Muscle of arm (tissue), 12 donors: ENCODE measurements around the gene KCNJ14. TPM values are rescaled to one million over a fixed set of nuclear protein-coding genes. Genes with fewer than 3 reads are reported as not detected.

Experiments
- DNase-seq: peaks from one replicate; pipeline ENCODE4 v3.0.0-alpha.2; 2013
- polyA plus RNA-seq, 12 donors: library from polyadenylated mRNA; unstranded; fragments of 120-200 nt; gene quantifications; one replicate each; pipeline ENCODE4 v1.2.1, GENCODE V29; 2013; ENCODE audit not compliant: insufficient read length in 12 of 12

Gene KCNJ14
- polyA plus RNA-seq, 12 donors: 0.54 to 1.3 (median 0.83) TPM; not detected in 2

- DNase-seq: no peak
Observed at GRCh38 chr19:48507911-48508439, 52.6 kb downstream of the KCNJ14 start.

GRCh38 chr19:48508729-48509411 lies 53.5 kb downstream of the KCNJ14 start:
- DNase-seq: no peak

GRCh38 chr19:48509467-48510194 lies 54.3 kb downstream of the KCNJ14 start:
- DNase-seq: no peak

DNA sequence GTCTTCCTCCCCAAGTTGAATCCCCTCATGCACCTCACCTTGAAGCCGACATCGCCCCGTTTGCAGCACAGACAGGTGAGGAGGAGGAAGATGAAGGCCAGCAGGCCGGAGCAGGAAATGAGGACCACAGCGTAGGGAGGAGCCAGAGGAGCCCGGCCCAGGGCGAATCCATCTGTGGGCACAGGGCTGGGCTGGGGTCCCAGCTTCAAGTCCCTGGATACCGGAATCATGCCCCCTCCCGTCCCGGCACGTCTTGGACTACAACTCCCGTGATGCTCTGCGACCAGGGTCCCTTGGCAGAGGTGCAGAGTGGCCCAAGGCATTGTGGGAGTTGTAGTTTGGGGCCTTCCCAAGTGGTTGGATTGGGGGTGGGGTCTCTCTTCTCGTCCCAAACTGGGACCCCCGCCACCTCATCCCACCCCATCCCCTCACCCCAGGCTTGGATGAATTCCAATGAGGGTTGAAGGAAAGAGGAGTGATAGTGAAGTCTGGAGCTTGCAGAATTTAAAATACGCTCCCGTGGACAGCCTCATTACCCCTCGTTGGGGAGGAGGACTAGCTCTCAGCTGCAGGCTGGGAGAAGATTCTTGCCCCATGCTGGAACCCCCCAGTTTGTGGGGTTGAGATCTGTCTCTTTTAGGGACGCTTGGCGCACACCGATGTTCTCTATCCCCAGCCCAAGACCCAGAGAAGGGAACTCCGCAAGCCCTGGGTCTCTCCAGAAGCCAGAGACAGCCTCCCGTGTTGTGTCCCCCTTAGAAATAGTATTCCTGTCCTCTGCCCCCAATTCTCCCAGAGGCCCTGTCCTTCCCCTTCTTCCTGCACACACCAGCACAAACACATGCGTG lies 55.3 kb downstream of the KCNJ14 start:
- DNase-seq: peak; percentile 54

- DNase-seq: no peak
Observed at GRCh38 chr19:48511321-48511731, 56.0 kb downstream of the KCNJ14 start.

- DNase-seq: no peak
Observed at GRCh38 chr19:48511800-48512503, 56.6 kb downstream of the KCNJ14 start, which contains the start of gene LMTK3. Gene LMTK3, minus strand, starts transcription at chr19:48511835. Its CDS starts 259 bp downstream, at chr19:48511576.

DNA sequence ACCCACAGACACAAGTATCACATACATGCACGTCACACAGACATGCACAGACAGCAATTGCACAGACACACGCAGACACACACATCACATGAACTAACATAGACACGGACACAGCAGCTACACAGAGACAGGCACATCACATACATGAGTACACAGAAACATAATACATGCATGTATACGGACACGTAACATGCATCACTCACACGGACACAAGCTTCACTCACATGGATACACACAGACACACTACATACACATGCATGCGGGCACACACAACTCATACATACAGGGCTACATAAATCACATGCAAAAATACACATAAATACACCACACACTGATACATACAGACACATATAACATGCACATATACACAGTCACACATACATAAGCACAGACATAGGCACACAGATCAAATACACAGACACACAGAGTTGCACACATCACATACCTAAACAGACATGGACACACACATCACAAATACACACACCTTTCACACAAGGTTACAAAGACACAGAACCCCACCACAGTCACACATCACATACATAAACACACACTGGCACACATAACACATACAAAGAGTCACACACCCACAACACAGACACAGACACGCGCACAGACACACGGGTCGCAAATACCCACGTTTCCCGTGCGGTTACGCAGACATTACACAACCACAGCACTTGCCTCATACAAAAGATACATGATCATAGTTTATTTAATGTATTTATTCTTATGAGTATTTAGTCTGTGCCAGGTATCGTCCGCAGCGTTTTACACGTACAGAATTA lies 57.3 kb downstream of the KCNJ14 start:
- DNase-seq: no peak

GRCh38 chr19:48513289-48514122 lies 58.1 kb downstream of the KCNJ14 start:
- DNase-seq: no peak

DNA sequence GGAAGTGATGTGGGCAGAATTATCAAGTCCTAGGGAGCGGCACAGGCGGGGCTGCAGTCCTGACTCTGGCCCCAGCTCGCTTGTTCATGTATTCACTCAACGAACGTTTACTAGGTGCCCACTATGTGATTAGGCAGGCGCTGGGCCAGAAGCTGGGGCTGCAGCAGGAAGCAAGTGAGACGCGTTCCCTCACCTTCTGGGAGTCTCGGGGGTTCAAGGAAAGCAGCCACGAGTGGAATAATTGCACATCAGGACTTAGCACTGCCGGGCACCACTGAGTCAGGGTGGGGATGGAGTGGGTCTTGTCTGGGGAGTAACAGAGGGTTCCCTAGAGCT lies 58.7 kb downstream of the KCNJ14 start:
- no peak for DNase-seq

DNA sequence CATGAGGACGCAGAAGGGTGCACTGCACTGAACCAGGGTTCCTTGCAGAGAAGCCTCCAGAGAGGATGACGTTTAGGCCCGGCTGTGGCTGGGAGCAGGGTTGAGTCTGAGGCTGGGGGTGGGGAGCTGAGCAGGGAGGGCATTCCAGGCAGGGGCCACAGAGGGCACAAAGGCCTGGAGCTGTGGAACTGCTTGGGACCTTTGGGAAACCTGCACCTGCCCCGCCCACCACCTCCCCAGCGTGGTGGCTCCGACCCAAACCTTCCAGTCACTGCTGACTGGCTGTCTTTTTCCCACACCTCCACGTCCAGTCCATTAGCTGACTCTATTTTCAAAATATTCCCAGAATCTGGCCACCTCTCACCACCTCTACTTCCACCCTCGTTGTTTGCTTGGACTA lies 61.2 kb downstream of the KCNJ14 start:
- no peak for DNase-seq

Other genes with a start within 250 kb of the KCNJ14 start
- 10 to 100 TPM in 11 of 12 donors, not detected in 1; 32.6 to 66.1 (median 46.1) TPM for gene CARD8, start 199.7 kb upstream of the KCNJ14 start, polyA plus RNA-seq
- gene ZNF114, start 185.5 kb upstream of the KCNJ14 start, polyA plus RNA-seq: 1 to 10 TPM in 11 of 12 donors, not detected in 1; 1.2 to 6.3 (median 3.3) TPM
- 100 to 1,000 TPM in 10 of 12 donors, 10 to 100 TPM in 1, not detected in 1; 87.0 to 162 (median 145) TPM for gene EMP3, start 130.0 kb upstream of the KCNJ14 start, polyA plus RNA-seq
- gene TMEM143, start 91.6 kb upstream of the KCNJ14 start, polyA plus RNA-seq: 10 to 100 TPM in 10 of 12 donors, 1 to 10 TPM in 1, not detected in 1; 9.2 to 21.5 (median 17.1) TPM
- gene SYNGR4, start 91.2 kb upstream of the KCNJ14 start, polyA plus RNA-seq: not detected
- gene KDELR1, start 64.0 kb upstream of the KCNJ14 start, polyA plus RNA-seq: 100 to 1,000 TPM in 11 of 12 donors, not detected in 1; 101 to 185 (median 124) TPM
- gene GRIN2D, start 61.9 kb upstream of the KCNJ14 start, polyA plus RNA-seq: 1 to 10 TPM in 8 of 12 donors, under 1 TPM in 3, not detected in 1; 0.73 to 4.0 (median 1.3) TPM
- 10 to 100 TPM in 11 of 12 donors, not detected in 1; 16.6 to 25.2 (median 20.2) TPM for gene GRWD1, start 9.6 kb upstream of the KCNJ14 start, polyA plus RNA-seq
- 10 to 100 TPM in 11 of 12 donors, not detected in 1; 32.5 to 76.9 (median 41.0) TPM for gene CYTH2, start 13.8 kb downstream of the KCNJ14 start, polyA plus RNA-seq
- 1 to 10 TPM in 1 of 12 donors, under 1 TPM in 7, not detected in 4; 0.07 to 1.9 (median 0.12) TPM for gene LMTK3, start 56.3 kb downstream of the KCNJ14 start, polyA plus RNA-seq
- 10 to 100 TPM in 1 of 12 donors, 1 to 10 TPM in 2, under 1 TPM in 5, not detected in 4; 0.13 to 13.1 (median 0.31) TPM for gene SULT2B1, start 96.6 kb downstream of the KCNJ14 start, polyA plus RNA-seq
- under 1 TPM in 1 of 12 donors, not detected in 11; 0.57 TPM for gene SPACA4, start 151.2 kb downstream of the KCNJ14 start, polyA plus RNA-seq
- 10 to 100 TPM in 1 of 12 donors, 1 to 10 TPM in 2, under 1 TPM in 4, not detected in 5; 0.09 to 18.2 (median 0.46) TPM for gene FAM83E, start 159.5 kb downstream of the KCNJ14 start, polyA plus RNA-seq
- gene RPL18, start 163.6 kb downstream of the KCNJ14 start, polyA plus RNA-seq: 1,000 to 10,000 TPM; 1,133 to 1,917 (median 1,470) TPM
- 10 to 100 TPM in 2 of 12 donors, 1 to 10 TPM in 9, not detected in 1; 5.5 to 27.2 (median 7.2) TPM for gene SPHK2, start 163.9 kb downstream of the KCNJ14 start, polyA plus RNA-seq
- 10 to 100 TPM in 3 of 12 donors, 1 to 10 TPM in 8, not detected in 1; 3.7 to 11.3 (median 5.3) TPM for gene DBP, start 181.8 kb downstream of the KCNJ14 start, polyA plus RNA-seq
- 10 to 100 TPM in 6 of 12 donors, 1 to 10 TPM in 5, not detected in 1; 5.8 to 20.9 (median 10.5) TPM for gene CA11, start 190.6 kb downstream of the KCNJ14 start, polyA plus RNA-seq
- 1 to 10 TPM in 6 of 12 donors, under 1 TPM in 4, not detected in 2; 0.56 to 2.2 (median 1.2) TPM for gene NTN5, start 217.4 kb downstream of the KCNJ14 start, polyA plus RNA-seq
- 1 to 10 TPM in 1 of 12 donors, under 1 TPM in 9, not detected in 2; 0.34 to 1.2 (median 0.73) TPM for gene FUT2, start 240.4 kb downstream of the KCNJ14 start, polyA plus RNA-seq